Melanocyte of skin (primary cell): ENCODE results near the gene ENPP3. TPM values are rescaled to one million over a fixed set of nuclear protein-coding genes. Genes with fewer than 3 reads are reported as not detected.

ENCODE experiments used
- small RNA-seq, 2 donors: library from RNA; depleted of rRNA; stranded (forward); fragments of <200 nt; gene quantifications; one replicate each; pipeline ENCODE3, GENCODE V24; 2012
- total RNA-seq, 2 donors: library from RNA; depleted of rRNA; stranded (reverse); fragments of >200 nt; gene quantifications; 2 replicates each; pipeline ENCODE4 v1.2.3, GENCODE V29; 2012

Gene ENPP3
- total RNA-seq = 1 to 10 TPM in 1 of 2 donors, under 1 TPM in 1; under 0.01 to 1.4 TPM

DNA sequence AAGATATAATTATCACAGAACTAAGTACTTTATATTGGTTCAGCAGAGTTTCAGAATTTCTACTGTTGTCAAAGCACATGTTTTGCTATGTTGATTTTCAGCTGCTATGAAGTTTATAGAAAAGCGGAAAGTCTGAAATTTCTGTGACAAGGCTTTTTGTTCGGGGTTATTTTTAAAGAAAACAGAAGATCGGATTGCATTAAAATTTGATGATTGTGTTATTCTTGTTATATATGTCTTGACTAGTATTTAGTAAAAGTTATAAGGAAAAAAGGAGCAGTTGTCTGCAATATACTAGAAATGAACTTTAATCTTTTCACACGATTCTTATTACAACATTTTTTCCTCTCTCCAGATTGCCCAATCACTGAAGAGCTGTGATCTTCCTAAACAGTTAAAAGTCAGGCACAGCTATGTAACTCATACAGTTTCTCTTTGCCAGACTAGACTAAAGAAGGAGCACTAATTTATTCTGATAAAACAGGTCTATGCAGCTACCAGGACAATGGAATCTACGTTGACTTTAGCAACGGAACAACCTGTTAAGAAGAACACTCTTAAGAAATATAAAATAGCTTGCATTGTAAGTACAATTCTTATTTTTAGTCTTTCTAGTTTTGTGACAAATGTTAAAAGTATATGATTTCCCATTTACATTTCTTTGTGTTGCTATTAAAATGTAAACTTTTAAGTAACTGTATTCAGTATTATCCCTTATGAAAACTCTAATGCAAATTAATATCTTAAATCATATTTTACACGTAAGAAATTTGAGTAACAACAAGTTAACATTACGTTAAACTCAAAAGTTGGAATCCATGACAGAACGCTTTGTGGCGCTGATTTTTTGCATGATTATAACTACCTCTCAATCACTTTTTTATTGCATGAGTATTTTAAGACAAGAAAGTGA is at the start of gene ENPP3:
TSS of gene ENPP3 (plus strand) at position 423 of the 913 bp plus-strand sequence. CDS start at position 506, 83 bp downstream.

GRCh38 chr6:131627724-131628682 is 9.1 kb upstream of the ENPP3 start, which contains the start of gene MED23:
Gene MED23, minus strand, starts transcription at chr6:131628242. Its CDS starts 193 bp downstream, at chr6:131628049.

GRCh38 chr6:131710917-131711316 is 73.8 kb downstream of the ENPP3 start, which contains the start of gene CTAGE9:
Gene CTAGE9, minus strand, starts transcription at chr6:131711017. Its CDS starts 0 bp downstream, at chr6:131711017.

Small RNA genes lying within 50 kb of the gene (small RNA-seq; reads per million reads assigned to genes)
- 0 reads per million in 2 donors for gene MIR548H5
- 0 to 0.04 reads per million in 2 donors for gene RNU4-18P

Other genes starting within 250 kb of the ENPP3 start
- not detected for gene ARG1, start 64.1 kb upstream of the ENPP3 start, total RNA-seq
- gene MED23, start 9.1 kb upstream of the ENPP3 start, total RNA-seq = 10 to 100 TPM; 28.3 to 38.9 TPM
- under 1 TPM; under 0.01 to 0.34 TPM for gene OR2A4, start 64.1 kb downstream of the ENPP3 start, total RNA-seq
- not detected for gene CTAGE9, start 73.7 kb downstream of the ENPP3 start, total RNA-seq
- 10 to 100 TPM; 11.7 to 13.1 TPM for gene ENPP1, start 170.7 kb downstream of the ENPP3 start, total RNA-seq